B cell (primary cell): ENCODE measurements around the gene GFOD2.

Source experiments
- CTCF ChIP-seq: fragments of 200-600 bp; IDR thresholded peaks from one replicate; pipeline ENCODE4 v1.8.0; 2022; ENCODE audit warnings: antibody characterized with exemption, mild to moderate bottlenecking
- EZH2 ChIP-seq: IDR thresholded peaks from 2 replicates; pipeline ENCODE4 v1.6.1; 2012; ENCODE audit warnings: borderline replicate concordance, low read depth, mild to moderate bottlenecking, moderate library complexity, low read length; ENCODE audit not compliant: insufficient read depth, poor library complexity, severe bottlenecking

GRCh38 chr16:67709050-67709449, 10.1 kb downstream of the GFOD2 start:
- TF ChIP-seq CTCF = no peak
- TF ChIP-seq EZH2 = no peak
